GM23338 (cell line): ENCODE data around the gene CNNM3.

ENCODE experiments used
- CREB1 ChIP-seq: fragments of 250-450 bp; sonication (Bioruptor Pico); IDR thresholded peaks from 2 replicates; pipeline ENCODE4 v1.5.0; 2020; ENCODE audit warnings: low read depth, mild to moderate bottlenecking, moderate library complexity
- CTCF ChIP-seq, 2 experiments: fragments of 200-600 bp in 1 of 2; sonication (generic) in 1 of 2; conservative IDR thresholded peaks; 2 replicates each; pipeline versions ENCODE4 v1.5.1 to v1.6.1; 2016 to 2017; ENCODE audit warnings: antibody characterized with exemption in 2 of 2, low read depth in 2 of 2, mild to moderate bottlenecking in 2 of 2, moderate library complexity in 1 of 2
- EZH2 ChIP-seq: fragments of 200-600 bp; sonication (generic); IDR thresholded peaks from one replicate; pipeline ENCODE4 v1.8.0; 2017; ENCODE audit warnings: antibody characterized with exemption, mild to moderate bottlenecking, low read depth; ENCODE audit not compliant: unreplicated experiment
- EZH2phosphoT487 ChIP-seq: fragments of 200-600 bp; sonication (generic); IDR thresholded peaks from one replicate; pipeline ENCODE4 v1.8.1; 2018; ENCODE audit warnings: antibody characterized with exemption; ENCODE audit not compliant: unreplicated experiment
- JUNB ChIP-seq: IDR thresholded peaks from one replicate; pipeline ENCODE4 v1.6.1; 2016; ENCODE audit warnings: antibody characterized with exemption; ENCODE audit not compliant: unreplicated experiment
- POLR2AphosphoS5 ChIP-seq: IDR thresholded peaks from 2 replicates; pipeline ENCODE4 v1.6.1; 2016; ENCODE audit warnings: antibody characterized with exemption, low read depth
- REST ChIP-seq: IDR thresholded peaks from one replicate; pipeline ENCODE4 v1.6.1; 2018; ENCODE audit warnings: antibody characterized with exemption; ENCODE audit not compliant: unreplicated experiment
- ZNF331 ChIP-seq: fragments of 250-450 bp; sonication (Bioruptor Pico); IDR thresholded peaks from 2 replicates; pipeline ENCODE4 v1.5.0; 2020; ENCODE audit warnings: low read depth, mild to moderate bottlenecking, moderate library complexity
- TF ChIP-seq, protein P1 (sequence below): IDR thresholded peaks from 2 replicates; pipeline ENCODE4 v1.6.1; 2016; ENCODE audit warnings: antibody characterized with exemption

- TF ChIP-seq JUNB (no peak), CTCF (conservative IDR thresholded peaks at IDR 0.05; ENCODE audit: low read depth in 2 of 2) (no peak), EZH2phosphoT487 (no peak), ZNF331 (CRISPR knock-in tag) (no peak), POLR2AphosphoS5 (no peak), EZH2 (no peak), REST (no peak), CREB1 (CRISPR knock-in tag) (no peak)
- TF ChIP-seq, protein P1, sequence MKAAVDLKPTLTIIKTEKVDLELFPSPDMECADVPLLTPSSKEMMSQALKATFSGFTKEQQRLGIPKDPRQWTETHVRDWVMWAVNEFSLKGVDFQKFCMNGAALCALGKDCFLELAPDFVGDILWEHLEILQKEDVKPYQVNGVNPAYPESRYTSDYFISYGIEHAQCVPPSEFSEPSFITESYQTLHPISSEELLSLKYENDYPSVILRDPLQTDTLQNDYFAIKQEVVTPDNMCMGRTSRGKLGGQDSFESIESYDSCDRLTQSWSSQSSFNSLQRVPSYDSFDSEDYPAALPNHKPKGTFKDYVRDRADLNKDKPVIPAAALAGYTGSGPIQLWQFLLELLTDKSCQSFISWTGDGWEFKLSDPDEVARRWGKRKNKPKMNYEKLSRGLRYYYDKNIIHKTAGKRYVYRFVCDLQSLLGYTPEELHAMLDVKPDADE = no peak
Observed at GRCh38 chr2:96771796-96772618, 44.1 kb upstream of the CNNM3 start.
